GM18511 (cell line): ENCODE results near the gene DCUN1D5.
A peak's percentile ranks its signal among the peaks of the same experiment; 100 is the strongest.

Experiments
- ATAC-seq: cut with Tn5 transposase; IDR thresholded peaks from one replicate; pipeline ENCODE4 v1.9.1; 2021; ENCODE audit warnings: mild to moderate bottlenecking, moderate library complexity; ENCODE audit not compliant: unreplicated experiment

DCUN1D5 gene

DNA sequence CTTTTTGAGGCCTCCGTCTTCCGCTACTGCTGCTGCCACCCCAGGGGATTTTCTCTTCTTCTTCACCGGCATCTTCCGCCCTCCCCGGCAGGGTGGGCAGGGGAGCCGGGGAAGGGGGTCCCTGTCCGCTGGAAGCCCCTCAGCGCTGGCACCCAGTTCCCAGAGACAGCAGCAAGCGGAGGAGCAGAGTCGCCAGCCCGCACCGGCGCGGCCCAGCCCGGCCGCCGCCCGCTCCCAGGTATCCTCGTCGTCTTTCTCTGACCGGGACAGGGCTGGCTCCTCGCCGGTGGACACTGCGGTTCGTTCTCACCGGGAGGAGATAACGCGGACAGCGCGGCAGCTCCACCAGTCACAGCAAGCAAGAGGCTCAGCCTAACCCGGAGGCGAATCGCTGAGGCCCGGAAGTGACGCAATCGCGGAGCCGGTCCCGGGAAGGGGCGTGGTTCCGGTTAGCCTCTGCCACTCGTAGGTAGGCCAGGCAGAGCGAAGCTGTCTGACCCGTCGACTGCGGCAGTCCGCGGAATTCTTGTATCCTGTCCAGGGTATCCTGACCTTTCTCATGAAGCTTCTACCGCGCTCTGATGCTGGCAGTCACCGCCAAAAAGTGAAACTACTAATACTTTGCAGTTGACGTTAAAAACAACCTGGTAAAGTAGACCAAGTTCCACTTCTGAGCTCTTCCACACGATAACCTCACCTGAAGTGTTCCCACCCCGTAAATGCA, at the start of gene DCUN1D5:
DCUN1D5 (minus strand) TSS at position 360 of the 724 bp plus-strand sequence; CDS start at position 72, 288 bp downstream.
- ATAC-seq, result peak; percentile 100

DNA sequence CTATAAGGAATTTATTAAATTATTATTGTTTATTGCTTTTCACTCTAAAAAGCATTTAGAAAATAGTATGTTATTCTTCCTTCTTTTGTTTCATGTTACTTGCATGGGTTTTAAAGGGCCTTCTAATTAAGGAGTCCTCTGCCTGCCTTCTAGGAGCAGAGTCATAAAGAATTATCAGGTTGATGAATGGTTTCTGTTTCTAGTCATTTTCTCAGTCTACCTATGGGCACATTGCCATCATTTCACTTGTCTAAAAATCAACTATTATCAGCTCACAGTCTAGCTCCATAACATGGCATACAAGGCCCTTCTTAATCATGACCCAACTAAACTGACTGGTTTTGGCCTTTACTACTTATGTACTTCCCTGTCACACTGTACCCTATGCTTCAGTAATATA, 33.5 kb upstream of the DCUN1D5 start:
- no peak for ATAC-seq

DNA sequence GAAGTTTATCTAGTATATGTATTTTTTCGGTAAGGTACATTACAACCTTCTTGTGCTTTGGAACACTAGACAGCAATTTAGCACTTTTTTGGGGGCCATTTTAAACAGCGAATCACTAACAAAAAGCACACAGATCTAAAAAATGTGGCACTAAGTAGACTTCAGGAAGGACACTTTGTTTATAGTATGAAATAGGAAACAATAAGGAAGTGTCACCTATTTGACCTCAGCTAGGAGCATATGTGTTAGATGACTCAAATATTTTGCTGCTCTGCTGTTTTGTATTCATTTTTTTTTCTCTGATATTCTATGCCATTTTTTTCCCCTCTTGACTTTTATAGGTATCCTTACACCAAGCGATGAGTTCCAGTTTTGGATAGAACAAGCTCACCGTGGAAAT, 22.9 kb upstream of the DCUN1D5 start:
- no peak for ATAC-seq

DNA sequence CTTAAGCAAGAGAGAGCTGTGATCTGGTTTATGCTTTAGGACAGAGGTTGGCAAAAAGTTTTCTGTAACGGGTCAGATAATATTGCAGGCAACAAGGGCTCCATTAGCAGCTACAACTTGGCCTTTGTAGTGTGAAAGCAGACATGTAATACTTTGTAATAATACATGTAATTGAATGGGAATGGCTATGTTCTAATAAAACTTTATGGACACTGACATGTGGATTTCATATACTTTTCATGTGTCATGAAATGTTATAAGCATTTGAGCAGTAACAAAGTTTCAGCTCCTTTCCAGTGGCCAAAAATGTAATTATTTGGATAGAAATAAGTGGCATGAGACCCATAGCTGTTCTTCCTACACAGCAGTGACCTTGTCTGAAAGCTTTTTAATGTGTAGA, 20.4 kb upstream of the DCUN1D5 start:
- no peak for ATAC-seq

DNA sequence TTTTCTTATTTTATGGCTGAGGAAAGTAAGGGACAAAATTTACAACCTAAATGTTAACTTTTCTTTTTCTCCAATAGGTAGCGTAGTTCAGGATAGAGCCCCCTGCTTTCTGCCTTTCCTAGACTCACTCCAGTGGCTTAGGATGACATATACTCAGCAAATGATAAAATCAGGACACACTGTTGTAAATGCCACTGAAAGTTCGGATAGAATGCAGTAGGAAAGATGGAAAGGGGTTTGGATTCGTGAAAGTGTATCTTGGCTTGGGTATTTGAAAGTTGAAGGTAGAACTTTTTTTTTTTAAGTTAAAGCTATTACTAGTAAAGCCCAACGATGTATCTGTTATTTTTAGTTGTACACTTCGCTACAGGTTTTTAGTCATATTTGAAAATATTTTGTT, 19.4 kb upstream of the DCUN1D5 start:
- ATAC-seq, result no peak

DNA sequence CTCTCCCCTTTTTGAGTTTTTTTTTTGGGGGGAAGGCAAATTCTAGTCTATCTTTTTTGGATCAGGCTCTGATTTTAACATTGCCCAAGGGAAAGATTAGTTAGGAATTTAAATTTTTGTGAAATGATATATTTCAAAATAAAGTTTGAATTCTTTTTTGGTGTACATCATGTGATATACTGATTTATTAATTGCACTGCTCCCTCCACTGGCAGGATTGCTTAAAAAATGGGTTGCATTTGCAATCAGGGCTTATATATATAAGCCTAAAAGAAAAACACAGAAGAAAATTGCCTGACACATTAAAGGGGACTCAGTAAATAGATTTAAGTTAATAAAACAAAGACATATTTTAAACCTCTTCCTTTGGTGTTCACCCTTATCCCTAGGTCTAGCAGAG, 18.4 kb upstream of the DCUN1D5 start:
- no peak for ATAC-seq

DNA sequence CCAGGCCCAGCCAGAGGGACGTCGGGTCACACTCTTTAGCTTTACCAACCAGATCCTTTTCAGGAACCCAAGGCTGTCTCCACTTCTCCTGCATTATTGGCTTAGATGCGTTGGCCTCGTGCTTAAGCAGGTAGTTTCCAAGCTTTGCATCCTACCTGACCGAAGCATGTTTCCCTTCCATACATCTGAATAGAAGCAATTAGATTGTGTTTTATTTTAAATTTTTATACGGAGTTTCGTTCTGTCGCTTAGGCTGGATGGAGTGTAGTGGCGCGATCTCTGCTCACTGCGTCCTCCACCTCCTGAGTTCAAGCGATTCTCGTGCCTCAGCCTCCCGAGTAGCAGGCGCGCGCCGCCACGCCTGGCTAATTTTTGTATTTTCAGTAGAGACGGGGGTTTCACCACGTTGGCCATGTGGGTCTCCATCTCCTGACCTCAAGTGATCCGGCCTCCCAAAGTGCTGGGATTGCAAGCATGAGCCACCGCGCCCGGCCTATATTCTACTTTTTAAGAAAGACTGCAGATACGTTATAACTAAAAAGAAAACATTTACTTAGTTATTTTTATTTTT, 17.9 kb upstream of the DCUN1D5 start:
- peak; percentile 29 for ATAC-seq

DNA sequence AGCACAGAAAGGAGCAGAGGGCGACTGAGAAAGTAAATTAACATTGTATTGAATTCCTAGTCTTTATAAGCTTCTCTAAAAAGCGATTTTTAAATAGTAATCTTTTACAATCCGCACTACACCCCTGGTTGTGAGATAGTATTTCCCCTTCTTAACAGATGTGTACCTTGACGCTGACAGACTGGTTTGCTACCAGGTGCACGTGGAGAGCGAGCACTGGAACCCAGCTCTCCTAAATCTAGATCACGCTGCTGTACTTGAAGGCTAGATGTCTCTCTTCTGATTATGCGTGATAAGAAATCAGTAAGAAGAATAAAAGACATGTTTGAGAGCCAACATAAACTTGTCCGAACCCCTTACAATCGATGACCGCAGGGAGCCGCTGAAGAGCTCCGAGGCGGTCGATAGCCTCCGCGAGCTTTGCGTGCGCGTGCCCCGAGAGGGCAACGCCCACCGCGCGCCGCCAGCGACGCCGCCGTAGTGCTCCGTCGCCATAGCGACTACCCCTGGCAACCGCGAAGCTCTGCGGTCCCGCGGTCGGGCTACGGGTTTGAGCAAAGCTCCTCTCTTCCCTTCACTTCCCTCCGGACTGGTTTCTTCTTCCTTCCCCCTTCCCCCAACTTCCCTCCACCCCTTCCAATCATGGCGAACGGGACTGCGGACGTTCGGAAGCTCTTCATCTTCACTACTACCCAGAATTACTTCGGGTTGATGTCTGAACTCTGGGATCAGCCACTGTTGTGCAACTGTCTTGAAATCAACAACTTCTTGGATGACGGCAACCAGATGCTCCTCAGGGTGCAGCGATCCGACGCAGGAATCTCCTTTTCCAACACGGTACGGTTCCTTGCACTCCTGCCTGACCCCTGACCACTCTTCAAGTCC, 17.2 kb upstream of the DCUN1D5 start, which contains the start of gene DYNC2H1:
DYNC2H1 (plus strand) TSS at position 494 of the 885 bp plus-strand sequence; CDS start at position 643, 149 bp downstream.
- peak; percentile 99 for ATAC-seq

DNA sequence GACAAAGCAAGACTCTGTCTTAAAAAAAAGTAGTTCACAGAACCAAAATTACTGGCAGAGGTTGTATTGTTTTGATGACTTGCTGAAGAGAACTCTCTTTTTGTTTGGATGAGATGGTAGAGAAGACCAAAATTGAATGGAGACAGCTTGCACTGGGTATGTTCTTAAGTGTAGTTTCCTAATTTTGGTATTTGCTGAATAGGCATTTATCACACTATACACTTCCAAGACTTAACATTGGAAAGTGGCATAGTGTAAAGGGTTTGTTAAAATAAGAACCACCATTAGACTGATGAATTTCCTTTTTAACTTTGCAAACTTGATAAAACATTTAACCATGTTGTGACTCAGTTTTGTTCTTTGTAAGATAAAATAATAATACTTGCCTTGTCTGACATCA, 5.3 kb upstream of the DCUN1D5 start:
- no peak for ATAC-seq

DNA sequence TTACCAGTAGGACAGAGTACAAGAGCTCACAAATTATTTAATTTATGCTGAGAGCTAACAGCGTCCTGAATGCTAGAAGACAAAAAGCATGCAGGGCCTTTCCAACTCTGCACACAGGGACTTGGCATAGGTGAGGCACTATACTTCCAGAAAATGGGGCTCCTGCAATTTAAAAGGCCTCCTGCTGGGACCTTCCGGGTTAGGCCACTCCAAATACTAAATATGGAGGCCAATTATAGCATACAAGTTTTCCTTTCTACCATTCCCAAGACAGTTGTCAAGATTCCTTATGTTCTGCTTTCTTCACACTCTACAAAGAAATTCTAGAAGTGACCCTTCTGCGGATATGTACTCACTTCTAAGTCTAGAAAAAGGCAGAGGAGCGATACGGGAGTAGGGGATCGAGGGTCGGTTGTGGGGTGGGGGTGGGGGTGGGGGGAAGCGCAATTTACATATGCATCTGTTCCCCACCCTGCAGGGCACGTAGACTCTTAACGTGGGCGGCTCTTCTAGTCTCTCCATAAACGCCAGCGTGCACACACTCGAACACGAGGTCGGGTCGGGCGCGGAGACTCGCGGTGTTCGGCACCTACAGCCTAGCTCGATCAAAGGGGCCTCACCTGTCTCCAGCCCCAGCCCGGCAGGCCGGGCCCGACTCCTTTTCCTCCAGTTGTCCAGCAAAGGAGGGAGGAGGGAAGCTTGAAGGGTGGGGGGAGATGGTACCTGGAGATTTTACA, 728 bp downstream of the DCUN1D5 start:
- peak; percentile 63 for ATAC-seq

DNA sequence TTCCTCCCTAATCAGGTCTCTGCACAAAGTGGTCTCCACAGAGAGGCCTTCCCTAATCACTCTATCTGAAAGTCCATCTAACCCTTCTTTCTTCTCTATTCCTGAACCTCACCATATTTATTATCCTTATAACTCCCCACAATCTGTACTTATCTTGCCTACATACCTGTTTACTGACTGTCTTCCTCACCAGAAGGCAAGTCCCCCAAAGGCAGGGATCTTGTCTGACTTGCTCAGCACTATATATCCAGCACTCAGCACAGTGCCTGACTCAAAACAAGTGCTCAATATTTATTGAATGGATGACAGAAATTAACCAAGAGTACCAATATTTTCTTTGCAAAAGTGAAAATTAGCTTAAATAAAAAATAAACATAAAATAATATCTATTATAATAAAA, 5.5 kb downstream of the DCUN1D5 start:
- no peak for ATAC-seq

DNA sequence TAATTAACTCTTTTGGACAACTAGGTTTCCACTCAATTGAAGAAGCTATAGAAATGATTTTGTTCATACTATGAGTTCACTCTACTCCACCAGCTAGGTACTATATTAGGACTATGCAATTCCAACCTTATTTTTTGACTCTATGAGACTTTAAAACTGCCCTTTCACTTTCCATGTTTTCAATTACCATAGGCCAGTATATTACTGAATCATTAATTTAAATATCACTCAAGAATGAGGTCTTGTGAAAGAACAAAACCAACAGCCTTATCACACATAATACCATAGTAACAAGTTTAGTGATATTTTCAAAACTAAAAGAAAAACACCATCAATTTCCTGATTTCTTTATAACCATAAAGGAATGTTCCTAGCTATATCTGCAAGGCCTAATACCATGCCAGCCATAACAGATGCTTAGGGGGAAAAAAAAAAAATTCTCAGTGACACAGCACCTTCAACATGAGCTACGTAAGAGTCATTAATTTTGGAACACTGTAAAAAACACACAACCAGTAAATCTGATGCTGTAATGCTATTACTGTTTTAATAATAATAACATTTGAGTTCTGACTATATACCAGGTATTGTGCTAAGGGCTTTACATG, 6.1 kb downstream of the DCUN1D5 start:
- ATAC-seq, result no peak

DNA sequence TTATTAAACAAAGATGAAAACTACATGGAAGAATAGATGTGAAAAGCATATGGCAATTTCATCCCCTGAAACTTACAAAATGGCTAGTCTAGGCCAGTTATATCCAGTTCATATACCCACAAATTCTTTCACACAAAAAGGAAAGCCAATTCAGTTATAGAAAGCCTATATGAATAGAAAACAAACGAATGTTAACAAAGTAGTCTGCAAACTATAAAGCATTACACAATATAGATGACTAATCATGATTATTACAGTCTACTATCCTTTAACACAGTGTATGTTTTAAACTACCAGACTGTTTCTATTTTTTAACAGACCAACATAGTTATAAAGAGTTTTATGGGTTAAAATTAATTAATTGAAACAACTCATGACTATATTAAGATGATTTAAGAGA, 12.1 kb downstream of the DCUN1D5 start:
- no peak for ATAC-seq

DNA sequence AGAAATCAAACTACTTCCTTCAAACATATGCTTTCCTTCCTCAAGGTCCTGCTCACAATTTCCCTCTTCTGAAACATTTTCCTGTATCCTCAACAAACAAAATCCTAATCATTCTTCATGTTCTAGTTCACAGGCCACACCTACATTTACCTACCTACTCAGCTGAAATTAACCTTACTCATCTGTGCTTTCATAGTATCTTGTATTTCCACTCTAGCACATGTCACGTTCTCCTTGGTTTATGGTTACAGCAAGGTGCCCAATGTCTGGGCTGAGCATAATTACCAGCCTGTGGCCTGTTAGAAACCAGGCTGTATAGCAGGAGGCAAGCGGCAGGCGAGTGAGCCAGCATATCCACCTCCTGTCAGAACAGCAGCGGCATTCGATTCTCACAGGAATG, 13.2 kb downstream of the DCUN1D5 start:
- no peak for ATAC-seq

DNA sequence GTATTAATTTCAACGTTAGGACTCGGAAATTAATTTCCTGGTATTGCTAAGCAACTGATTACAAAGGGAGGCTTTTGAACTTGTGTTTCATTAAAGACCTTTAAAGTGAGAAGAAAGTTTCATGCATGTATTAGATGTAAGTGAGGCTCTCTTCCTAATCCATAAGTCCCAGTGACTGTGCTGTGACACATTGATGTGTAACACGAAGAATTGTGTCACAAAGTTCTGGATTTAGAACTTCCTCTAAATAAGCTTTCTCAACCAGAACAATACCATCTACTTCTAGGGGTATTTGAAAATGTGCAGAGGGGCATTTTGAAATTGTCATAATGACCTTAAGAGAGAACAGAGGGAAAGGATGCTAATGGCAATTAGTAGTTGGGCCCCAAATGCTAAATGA, 14.4 kb downstream of the DCUN1D5 start:
- no peak for ATAC-seq

DNA sequence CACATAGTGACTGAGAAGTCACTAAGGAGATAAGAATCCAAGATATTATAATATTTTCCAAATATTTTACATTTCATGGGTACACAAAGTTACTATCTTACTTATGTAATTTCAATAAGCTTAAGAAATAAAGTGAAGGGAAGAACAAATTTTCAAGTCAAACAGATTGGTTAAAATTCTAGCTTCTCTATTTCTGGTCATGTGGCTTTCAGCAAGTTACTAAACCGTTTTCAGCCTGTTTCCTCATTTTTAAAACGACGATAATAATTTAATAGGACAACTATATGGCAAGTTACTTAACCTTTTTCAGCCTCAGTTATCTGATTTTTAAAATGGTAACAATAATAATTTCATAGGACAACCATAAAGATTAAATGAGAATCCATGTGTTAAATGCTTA, 15.6 kb downstream of the DCUN1D5 start:
- no peak for ATAC-seq

DNA sequence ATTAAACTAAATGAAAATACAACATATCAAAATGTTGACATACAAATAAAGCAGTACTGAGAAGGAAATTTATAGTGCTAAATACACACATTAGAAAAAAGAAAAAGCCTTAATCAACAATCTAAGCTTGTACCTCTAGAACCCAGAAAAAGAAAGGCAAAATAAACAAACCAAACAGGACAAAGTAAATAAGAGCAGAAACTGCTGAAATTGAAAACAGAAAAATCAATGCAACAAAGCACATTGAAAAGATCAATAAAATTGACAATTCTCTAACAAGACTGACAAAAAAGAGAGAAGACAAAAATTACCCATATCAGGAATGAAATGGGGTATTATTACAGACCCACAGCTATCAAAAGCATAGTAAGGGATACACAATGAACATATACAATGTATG, 21.0 kb downstream of the DCUN1D5 start:
- no peak for ATAC-seq

DNA sequence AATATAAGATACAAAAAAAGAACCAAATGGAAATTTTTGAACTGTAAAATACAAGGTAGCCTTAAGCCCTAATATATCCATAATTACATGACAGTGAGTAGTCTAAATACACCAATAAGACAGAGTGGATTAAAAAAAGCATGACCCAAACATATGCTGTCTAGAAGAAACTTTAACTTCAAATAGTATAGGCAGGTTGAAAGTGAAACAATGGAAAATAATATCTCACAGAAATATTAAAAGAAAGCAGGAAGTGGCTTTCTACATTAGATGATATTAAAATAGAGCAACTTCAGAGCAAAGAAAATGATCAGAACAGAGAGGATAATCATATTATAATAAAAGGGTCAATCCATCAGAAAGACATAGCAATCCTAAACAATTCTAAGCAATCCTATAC, 21.8 kb downstream of the DCUN1D5 start:
- ATAC-seq, result no peak

DNA sequence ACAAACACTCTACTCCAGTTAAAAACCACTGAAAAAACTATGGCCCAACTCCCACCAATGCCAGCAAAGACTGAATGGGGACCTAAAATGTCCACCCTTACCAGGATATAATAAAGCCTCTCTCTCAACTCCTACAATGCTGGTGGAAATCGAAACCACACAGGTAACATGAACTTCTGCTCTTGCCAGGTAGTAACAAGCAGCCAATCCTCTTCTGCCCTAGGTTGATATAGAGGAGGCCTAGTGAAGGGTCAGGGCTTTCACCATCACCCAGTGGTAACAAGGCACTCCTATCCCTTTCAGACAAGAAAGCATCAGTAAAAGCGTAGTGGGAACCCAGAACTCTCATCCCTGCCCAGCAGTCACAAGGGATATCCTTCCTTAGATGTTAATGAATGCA, 22.6 kb downstream of the DCUN1D5 start:
- no peak for ATAC-seq

DNA sequence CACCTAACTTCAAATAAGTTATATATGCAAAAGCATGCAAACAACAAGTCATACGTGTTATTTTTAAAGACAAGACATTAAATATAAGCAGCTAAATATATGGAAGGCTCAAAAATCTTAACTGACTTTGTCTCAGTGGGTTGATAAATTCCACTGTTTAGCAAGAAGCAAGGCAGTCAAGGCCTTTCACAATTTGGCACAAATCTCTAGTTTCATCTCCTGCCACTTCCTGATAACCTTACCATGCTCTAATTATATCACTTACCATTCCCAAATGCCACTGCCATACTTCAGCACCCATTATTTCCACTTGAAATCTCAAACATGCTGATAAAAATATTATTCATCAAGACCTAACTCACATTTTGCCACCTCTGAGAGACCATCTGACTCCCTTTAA, 24.8 kb downstream of the DCUN1D5 start:
- ATAC-seq, result no peak

DNA sequence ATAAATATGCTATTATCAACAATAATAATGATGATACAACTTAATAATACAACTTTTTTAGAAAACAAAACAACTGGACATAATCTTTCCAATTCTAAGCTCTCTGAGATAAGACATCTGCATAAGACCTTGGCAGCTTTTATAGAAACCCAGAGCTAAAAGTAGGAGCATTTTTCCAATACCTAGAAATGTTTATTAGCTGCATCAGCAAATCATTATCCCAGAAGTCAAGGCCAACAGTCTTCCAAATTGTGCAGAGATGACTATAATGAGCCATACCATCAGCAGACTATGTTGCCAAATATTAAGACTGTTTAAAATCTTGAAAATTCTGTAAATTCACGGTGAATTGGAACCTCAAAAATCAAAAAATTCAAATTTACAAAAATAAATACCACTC, 30.3 kb downstream of the DCUN1D5 start:
- no peak for ATAC-seq
